CD14-positive monocyte (primary cell): Measurements from ENCODE around the gene GRWD1. TPM values are rescaled to one million over a fixed set of nuclear protein-coding genes. Genes with fewer than 3 reads are reported as not detected.

Experiments
- DNase-seq, 3 donors: peaks; one replicate each; pipeline ENCODE4 v3.0.0-alpha.2; 2011 to 2022
- H2AFZ ChIP-seq: 2 replicates; pipeline ENCODE4 v1.6.0; 2012; ENCODE audit warnings: mild to moderate bottlenecking, low read depth, low read length, inconsistent platforms; ENCODE audit not compliant: insufficient read depth, poor library complexity, severe bottlenecking
- H3K27ac ChIP-seq, 2 donors: 1 replicate in 1 of 2; 2 replicates in 1 of 2; pipeline ENCODE4 v1.5.1; 2012 to 2013; ENCODE audit warnings: low read length in 2 of 2, control low read depth in 1 of 2, inconsistent platforms in 1 of 2, low read depth in 1 of 2, mild to moderate bottlenecking in 1 of 2
- H3K27me3 ChIP-seq, 2 donors: one replicate each; pipeline versions ENCODE4 v1.6.0 to v1.6.1; 2011 to 2013; ENCODE audit warnings: low read length in 2 of 2; ENCODE audit not compliant: control insufficient read depth in 2 of 2, insufficient read depth in 2 of 2
- H3K36me3 ChIP-seq, 2 donors: replicated peaks in 1 of 2; 1 replicate in 1 of 2; 2 replicates in 1 of 2; pipeline versions ENCODE4 v1.5.1 to v1.6.1; 2012 to 2013; ENCODE audit warnings: low read length in 2 of 2, control low read depth in 1 of 2, inconsistent platforms in 1 of 2, mild to moderate bottlenecking in 1 of 2; ENCODE audit not compliant: insufficient read depth in 2 of 2, control insufficient read depth in 1 of 2
- H3K4me1 ChIP-seq, 2 donors: 1 replicate in 1 of 2; 2 replicates in 1 of 2; pipeline versions ENCODE4 v1.5.1 to v1.6.1; 2012 to 2013; ENCODE audit warnings: low read length in 2 of 2, control low read depth in 1 of 2, inconsistent platforms in 1 of 2, mild to moderate bottlenecking in 1 of 2, moderate library complexity in 1 of 2; ENCODE audit not compliant: insufficient read depth in 2 of 2, control insufficient read depth in 1 of 2
- H3K4me2 ChIP-seq: replicated peaks from 2 replicates; pipeline ENCODE3; 2012; ENCODE audit warnings: low read length, moderate library complexity, mild to moderate bottlenecking; ENCODE audit not compliant: poor library complexity, severe bottlenecking; ENCODE audit errors: extremely low read depth
- H3K4me3 ChIP-seq, 3 experiments: fragments of 200-600 bp in 1 of 3; sonication (generic) in 1 of 3; replicated peaks in 1 of 3; 1 replicate in 2 of 3; 2 replicates in 1 of 3; pipeline ENCODE4 v1.5.1; 2011 to 2013; ENCODE audit warnings: low read length in 3 of 3, mild to moderate bottlenecking in 3 of 3, control low read depth in 2 of 3, low read depth in 2 of 3, inconsistent platforms in 1 of 3, moderate library complexity in 1 of 3
- H3K79me2 ChIP-seq: 2 replicates; pipeline ENCODE4 v1.6.0; 2012; ENCODE audit warnings: mild to moderate bottlenecking, control low read depth, inconsistent platforms, low read length, moderate library complexity; ENCODE audit not compliant: insufficient read depth
- H3K9ac ChIP-seq: 2 replicates; pipeline ENCODE4 v1.6.0; 2017; ENCODE audit warnings: low read length, mild to moderate bottlenecking; ENCODE audit not compliant: insufficient read depth, poor library complexity, severe bottlenecking
- H3K9me3 ChIP-seq, 2 donors: replicated peaks in 1 of 2; 1 replicate in 1 of 2; 2 replicates in 1 of 2; pipeline versions ENCODE4 v1.5.1 to v1.6.1; 2012 to 2013; ENCODE audit warnings: low read length in 2 of 2, control low read depth in 1 of 2; ENCODE audit not compliant: control insufficient read depth in 1 of 2, insufficient read depth in 1 of 2
- H4K20me1 ChIP-seq: 2 replicates; pipeline ENCODE4 v1.6.0; 2012; ENCODE audit warnings: mild to moderate bottlenecking, low read length, control low read depth, moderate library complexity; ENCODE audit not compliant: insufficient read depth
- H3K27ac Mint-ChIP-seq, 7 donors: one replicate each; pipeline ENCODE4 v1.8.0; 2020; ENCODE audit warnings: mild to moderate bottlenecking in 7 of 7, mixed read lengths in 7 of 7, moderate library complexity in 6 of 7, inconsistent platforms in 2 of 7
- H3K27me3 Mint-ChIP-seq, 3 donors: one replicate each; pipeline ENCODE4 v1.8.0; 2021 to 2022; ENCODE audit warnings: low read depth in 3 of 3, mild to moderate bottlenecking in 3 of 3, mixed read lengths in 3 of 3, moderate library complexity in 3 of 3, inconsistent platforms in 1 of 3
- H3K36me3 Mint-ChIP-seq, 2 donors: one replicate each; pipeline ENCODE4 v1.8.0; 2020; ENCODE audit warnings: mixed read lengths in 2 of 2, inconsistent platforms in 1 of 2, mild to moderate bottlenecking in 1 of 2
- H3K4me1 Mint-ChIP-seq: one replicate; pipeline ENCODE4 v1.8.0; 2020; ENCODE audit warnings: mild to moderate bottlenecking, mixed read lengths
- H3K4me3 Mint-ChIP-seq, 2 donors: one replicate each; pipeline ENCODE4 v1.8.0; 2020; ENCODE audit warnings: mild to moderate bottlenecking in 2 of 2, mixed read lengths in 2 of 2, moderate library complexity in 1 of 2
- H3K9me3 Mint-ChIP-seq, 7 donors: one replicate each; pipeline ENCODE4 v1.8.0; 2020 to 2022; ENCODE audit warnings: mixed read lengths in 7 of 7, mild to moderate bottlenecking in 6 of 7, moderate library complexity in 6 of 7, inconsistent platforms in 2 of 7
- CTCF ChIP-seq: fragments of 200-600 bp; IDR thresholded peaks from one replicate; pipeline ENCODE4 v1.8.0; 2022; ENCODE audit warnings: antibody characterized with exemption, mild to moderate bottlenecking
- WGBS: methylation state at CpG from one replicate; pipeline ENCODE4 v1.1.5; 2013; ENCODE audit warnings: missing lambda C conversion rate; ENCODE audit not compliant: insufficient coverage; 5-methylcytosine and 5-hydroxymethylcytosine counted together
- intact Hi-C, 2 donors: fragments of 100-400 bp; cut with micrococcal nuclease; formaldehyde crosslinking; loops; one replicate each; pipeline versions ENCODE4 v1.15.0 to v1.15.1; 2023
- polyA plus RNA-seq, 3 donors: library from polyadenylated mRNA; depleted of rRNA in 1 of 3; unstranded in 2 of 3; stranded (reverse) in 1 of 3; fragments of 300-500 nt in 2 of 3; fragments of >200 nt in 1 of 3; fragmentation: Illumina TruSeq in 2 of 3; gene quantifications; 1 replicate in 2 of 3; 2 replicates in 1 of 3; pipeline ENCODE4 v1.2.3, GENCODE V29; 2012 to 2021

GRWD1 gene
- polyA plus RNA-seq, 3 donors = 3.7 to 13.9 (median 10.0) TPM

- Mint-ChIP-seq H3K36me3 (peaks cover 0 to 8% of the 10 kb centered on the region in 2 donors), H3K4me1 (peaks cover 39% of the 10 kb centered on the region), H3K27me3 (peaks cover 44 to 82% (median 46%) of the 10 kb centered on the region in 3 donors), H3K4me3 (peak overlapping the region in 1 of 2 donors; percentile 71), H3K9me3 (peaks cover 0 to 20% (median 9%) of the 10 kb centered on the region in 7 donors), H3K27ac (no peak overlapping the region)
- Histone ChIP-seq H3K36me3 (no peaks in the 10 kb centered on the region), H3K27me3 (peaks cover 14 to 51% of the 10 kb centered on the region in 2 donors), H3K9ac (no peak overlapping the region), H3K79me2 (no peaks in the 10 kb centered on the region), H3K4me1 (peaks cover 34 to 47% of the 10 kb centered on the region in 2 donors), H4K20me1 (no peaks in the 10 kb centered on the region), H2AFZ (no peak overlapping the region), H3K4me2 (no peak overlapping the region), H3K4me3 (no peak overlapping the region), H3K27ac (no peak overlapping the region), H3K9me3 (peaks cover 0 to 3% of the 10 kb centered on the region in 2 donors)
- 54% methylated on average over 42 of the region's 45 CpGs for WGBS
- DNase-seq = no peak
- no peak for TF ChIP-seq CTCF
- intact Hi-C loops = no loop called here
These were observed 51.4 kb downstream of the GRWD1 start for GRCh38 chr19:48496959-48497727.

GRCh38 chr19:48497728-48498594 lies 52.2 kb downstream of the GRWD1 start:
- Mint-ChIP-seq H3K27me3 (peaks cover 37 to 77% (median 41%) of the 10 kb centered on the region in 3 donors), H3K4me3 (peak overlapping the region; percentile 45 to 59), H3K27ac (peak overlapping the region in 1 of 7 donors; percentile 32), H3K9me3 (peaks cover 0 to 15% (median 5%) of the 10 kb centered on the region in 7 donors), H3K4me1 (peaks cover 32% of the 10 kb centered on the region), H3K36me3 (peaks cover 0 to 3% of the 10 kb centered on the region in 2 donors)
- Histone ChIP-seq H3K9ac (no peak overlapping the region), H3K4me1 (peaks cover 29 to 44% of the 10 kb centered on the region in 2 donors), H3K27ac (no peak overlapping the region), H3K4me2 (no peak overlapping the region), H2AFZ (no peak overlapping the region), H3K79me2 (no peaks in the 10 kb centered on the region), H3K27me3 (peaks cover 14 to 51% of the 10 kb centered on the region in 2 donors), H3K4me3 (no peak overlapping the region), H3K36me3 (no peaks in the 10 kb centered on the region), H4K20me1 (no peaks in the 10 kb centered on the region), H3K9me3 (no peaks in the 10 kb centered on the region)
- TF ChIP-seq CTCF = no peak
- no peak for DNase-seq
- 56% methylated on average over 45 of the region's 46 CpGs for WGBS
- intact Hi-C loops = no loop called here
